Spleen (tissue), 7 donors: ENCODE results near the gene DEPDC1.

Source experiments
- CTCF ChIP-seq, 11 experiments: fragments of 200-600 bp in 7 of 11; fragments of 450-650 bp in 4 of 11; sonication (generic) in 4 of 11; IDR thresholded peaks in 8 of 11; conservative IDR thresholded peaks in 3 of 11; 1 replicate in 7 of 11; 2 replicates in 4 of 11; pipeline versions ENCODE4 v1.4.0 to v1.8.0; 2016 to 2021; ENCODE audit warnings: antibody characterized with exemption in 11 of 11, inconsistent platforms in 4 of 11, mild to moderate bottlenecking in 1 of 11
- POLR2A ChIP-seq, 3 donors: fragments of 450-650 bp; IDR thresholded peaks; one replicate each; pipeline ENCODE4 v1.5.1; 2017; ENCODE audit warnings: antibody characterized with exemption in 3 of 3, mild to moderate bottlenecking in 1 of 3
- donor health status: DM: no; HTN: no; CAD: no; lungs with moderate emphysema.
- donor health status: DM: no; HTN: no; CAD: no.
- donor health status: DM: no; HTN: no; CAD: no.

- no peak for TF ChIP-seq CTCF (IDR thresholded peaks at IDR 0.05 in 8 of 11, conservative IDR thresholded peaks at IDR 0.05 in 3 of 11)
- no peak for TF ChIP-seq POLR2A (IDR thresholded peaks at IDR 0.05)
These were observed 1.4 kb downstream of the DEPDC1 start for GRCh38 chr1:68495532-68495931.
